Nephron (organoid): ENCODE results near the gene ELF3.
"Not testable (repeated sequence)": the region's sequence is repeated elsewhere in the genome, so short reads cannot be mapped to it uniquely, and the experiment has no call there.

ENCODE experiments used
- H3K27ac Mint-ChIP-seq, 3 experiments: 2 replicates each; pipeline ENCODE4 v1.8.0; 2020; ENCODE audit warnings: mixed read lengths in 3 of 3, mild to moderate bottlenecking in 2 of 3, moderate library complexity in 1 of 3
- H3K27me3 Mint-ChIP-seq: 2 replicates; pipeline ENCODE4 v1.8.0; 2021; ENCODE audit warnings: low read depth, mild to moderate bottlenecking, moderate library complexity, mixed read lengths
- H3K36me3 Mint-ChIP-seq: 2 replicates; pipeline ENCODE4 v1.8.0; 2020; ENCODE audit warnings: low read depth, mixed read lengths
- H3K4me1 Mint-ChIP-seq: 2 replicates; pipeline ENCODE4 v1.8.0; 2020; ENCODE audit warnings: mixed read lengths
- H3K4me3 Mint-ChIP-seq, 3 experiments: 2 replicates each; pipeline ENCODE4 v1.8.0; 2020; ENCODE audit warnings: mild to moderate bottlenecking in 3 of 3, mixed read lengths in 3 of 3, moderate library complexity in 2 of 3
- H3K9me3 Mint-ChIP-seq: 2 replicates; pipeline ENCODE4 v1.8.0; 2020; ENCODE audit warnings: mixed read lengths
- CTCF ChIP-seq, 3 experiments: fragments of 200-600 bp; sonication (generic); IDR thresholded peaks; one replicate each; pipeline ENCODE4 v1.5.0; 2021; ENCODE audit warnings: antibody characterized with exemption in 3 of 3; ENCODE audit not compliant: unreplicated experiment in 3 of 3

The ELF3 gene

GRCh38 chr1:202056644-202057334 is 46.4 kb downstream of the ELF3 start:
- H3K9me3 Mint-ChIP-seq = no peaks in the 10 kb centered on the region
- TF ChIP-seq CTCF (IDR thresholded peaks at IDR 0.05; ENCODE audit: unreplicated experiment in 3 of 3) = no peak
- H3K36me3 Mint-ChIP-seq = no peaks in the 10 kb centered on the region
- H3K4me3 Mint-ChIP-seq = no peak overlapping the region
- no peak overlapping the region for H3K27ac Mint-ChIP-seq
- no peaks in the 10 kb centered on the region for H3K4me1 Mint-ChIP-seq
- peaks cover 3% of the 10 kb centered on the region for H3K27me3 Mint-ChIP-seq

- not testable (repeated sequence) for H3K27ac Mint-ChIP-seq, H3K27me3 Mint-ChIP-seq, H3K9me3 Mint-ChIP-seq, H3K4me1 Mint-ChIP-seq, H3K36me3 Mint-ChIP-seq, H3K4me3 Mint-ChIP-seq
Measured at GRCh38 chr1:202057335-202057704, 46.9 kb downstream of the ELF3 start.

GRCh38 chr1:202058001-202058908 is 47.9 kb downstream of the ELF3 start:
- TF ChIP-seq CTCF (IDR thresholded peaks at IDR 0.05; ENCODE audit: unreplicated experiment in 3 of 3) = no peak
- Mint-ChIP-seq H3K9me3 (no peaks in the 10 kb centered on the region), H3K27me3 (peaks cover 3% of the 10 kb centered on the region), H3K4me3 (no peak overlapping the region), H3K36me3 (no peaks in the 10 kb centered on the region), H3K4me1 (no peaks in the 10 kb centered on the region), H3K27ac (no peak overlapping the region)

GRCh38 chr1:202061055-202061454 is 50.7 kb downstream of the ELF3 start:
- no peak overlapping the region for H3K4me3 Mint-ChIP-seq
- no peaks in the 10 kb centered on the region for H3K36me3 Mint-ChIP-seq
- no peak overlapping the region for H3K27ac Mint-ChIP-seq
- TF ChIP-seq CTCF (IDR thresholded peaks at IDR 0.05; ENCODE audit: unreplicated experiment in 3 of 3) = no peak
- no peaks in the 10 kb centered on the region for H3K9me3 Mint-ChIP-seq
- no peaks in the 10 kb centered on the region for H3K4me1 Mint-ChIP-seq
- peaks cover 8% of the 10 kb centered on the region for H3K27me3 Mint-ChIP-seq

GRCh38 chr1:202061787-202062186 is 51.4 kb downstream of the ELF3 start:
- H3K27ac Mint-ChIP-seq, H3K9me3 Mint-ChIP-seq, H3K4me3 Mint-ChIP-seq, H3K4me1 Mint-ChIP-seq, H3K36me3 Mint-ChIP-seq: not testable (repeated sequence)
- peaks cover 11% of the 10 kb centered on the region for H3K27me3 Mint-ChIP-seq

GRCh38 chr1:202062636-202063035 is 52.2 kb downstream of the ELF3 start:
- peaks cover 13% of the 10 kb centered on the region for H3K27me3 Mint-ChIP-seq
- not testable (repeated sequence) for H3K4me1 Mint-ChIP-seq, H3K9me3 Mint-ChIP-seq, H3K4me3 Mint-ChIP-seq, H3K27ac Mint-ChIP-seq, H3K36me3 Mint-ChIP-seq

- Mint-ChIP-seq H3K27ac (no peak overlapping the region), H3K36me3 (no peaks in the 10 kb centered on the region)
Measured at GRCh38 chr1:202063093-202063492, 52.7 kb downstream of the ELF3 start.

GRCh38 chr1:202064889-202065312 is 54.5 kb downstream of the ELF3 start:
- not testable (repeated sequence) for H3K4me1 Mint-ChIP-seq, H3K27ac Mint-ChIP-seq, H3K9me3 Mint-ChIP-seq, H3K4me3 Mint-ChIP-seq, H3K36me3 Mint-ChIP-seq
- peaks cover 15% of the 10 kb centered on the region for H3K27me3 Mint-ChIP-seq

More at GRCh38 chr1:202063093-202063492, 52.7 kb downstream of the ELF3 start:
- Mint-ChIP-seq H3K4me3 (no peak overlapping the region), H3K27me3 (peaks cover 15% of the 10 kb centered on the region), H3K4me1 (no peaks in the 10 kb centered on the region), H3K9me3 (no peaks in the 10 kb centered on the region)
- TF ChIP-seq CTCF (IDR thresholded peaks at IDR 0.05; ENCODE audit: unreplicated experiment in 3 of 3) = no peak
